ENCODE results near the gene SRPX2. TPM values are rescaled to one million over a fixed set of nuclear protein-coding genes. Genes with fewer than 3 reads are reported as not detected.

The SRPX2 gene
- total and polyA plus RNA-seq, 9 of the 15 experiments (the other 6 are each of a cell fraction or from before 2014, with no cell fraction given): 0.13 to 0.20 TPM; not detected in 7

DNA sequence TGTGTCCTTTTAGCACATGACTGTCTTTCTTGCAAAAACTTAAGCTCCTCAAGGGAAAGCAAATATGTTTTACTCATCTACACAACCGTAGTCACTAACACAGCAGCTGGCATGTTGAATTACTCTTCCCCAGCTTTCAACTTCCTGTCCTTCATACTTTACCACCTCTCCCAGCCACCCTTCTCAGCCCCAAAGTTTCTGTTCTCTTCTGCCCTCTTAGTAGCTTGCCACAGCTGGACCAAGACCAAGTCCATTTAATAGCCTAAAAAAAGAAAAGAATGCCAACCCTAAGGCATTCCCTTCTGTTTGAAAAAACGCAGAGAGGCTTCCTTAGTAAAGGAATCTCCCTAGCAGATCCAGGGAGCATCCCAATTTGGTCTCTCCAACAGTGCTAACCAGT, 36.8 kb downstream of the SRPX2 start:
- POLR2A ChIA-PET: interaction anchor here (1.0 kb wide), 1 partner anchor 18 kb away, joined by 3 read pairs; no protein-coding TSS in a partner anchor
- in situ Hi-C loops (cut with MboI): loop anchor here (25.0 kb wide), 1 partner anchor 507 kb away; no protein-coding TSS in a partner anchor
- no peak for FAIRE-seq
- TF ChIP-seq NFYB (IDR thresholded peaks at IDR 0.05; ENCODE audit: extremely low read depth, insufficient read length) (no peak), PCBP2 (IDR thresholded peaks at IDR 0.05; ENCODE audit: low read depth, low read length, poor library complexity, severe bottlenecking) (no peak), ZNF133 (CRISPR knock-in tag; IDR thresholded peaks at IDR 0.05) (no peak), PHTF2 (CRISPR knock-in tag; IDR thresholded peaks at IDR 0.05) (no peak), RREB1 (CRISPR knock-in tag; IDR thresholded peaks at IDR 0.05) (no peak), PRPF4 (IDR thresholded peaks at IDR 0.05; ENCODE audit: insufficient read depth, low read depth, low read length, poor library complexity, severe bottlenecking) (no peak), ARID2 (IDR thresholded peaks at IDR 0.05) (no peak), HDGF (IDR thresholded peaks at IDR 0.05) (no peak)
- TF ChIP-seq, protein P1, sequence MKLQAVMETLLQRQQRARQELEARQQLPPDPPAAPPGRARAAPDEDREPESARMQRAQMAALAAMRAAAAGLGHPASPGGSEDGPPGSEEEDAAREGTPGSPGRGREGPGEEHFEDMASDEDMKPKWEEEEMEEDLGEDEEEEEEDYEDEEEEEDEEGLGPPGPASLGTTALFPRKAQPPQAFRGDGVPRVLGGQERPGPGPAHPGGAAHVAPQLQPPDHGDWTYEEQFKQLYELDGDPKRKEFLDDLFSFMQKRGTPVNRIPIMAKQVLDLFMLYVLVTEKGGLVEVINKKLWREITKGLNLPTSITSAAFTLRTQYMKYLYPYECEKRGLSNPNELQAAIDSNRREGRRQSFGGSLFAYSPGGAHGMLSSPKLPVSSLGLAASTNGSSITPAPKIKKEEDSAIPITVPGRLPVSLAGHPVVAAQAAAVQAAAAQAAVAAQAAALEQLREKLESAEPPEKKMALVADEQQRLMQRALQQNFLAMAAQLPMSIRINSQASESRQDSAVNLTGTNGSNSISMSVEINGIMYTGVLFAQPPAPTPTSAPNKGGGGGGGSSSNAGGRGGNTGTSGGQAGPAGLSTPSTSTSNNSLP (IDR thresholded peaks at IDR 0.05; ENCODE audit: borderline replicate concordance, low read depth, low read length): no peak
- TF ChIP-seq, protein P2, sequence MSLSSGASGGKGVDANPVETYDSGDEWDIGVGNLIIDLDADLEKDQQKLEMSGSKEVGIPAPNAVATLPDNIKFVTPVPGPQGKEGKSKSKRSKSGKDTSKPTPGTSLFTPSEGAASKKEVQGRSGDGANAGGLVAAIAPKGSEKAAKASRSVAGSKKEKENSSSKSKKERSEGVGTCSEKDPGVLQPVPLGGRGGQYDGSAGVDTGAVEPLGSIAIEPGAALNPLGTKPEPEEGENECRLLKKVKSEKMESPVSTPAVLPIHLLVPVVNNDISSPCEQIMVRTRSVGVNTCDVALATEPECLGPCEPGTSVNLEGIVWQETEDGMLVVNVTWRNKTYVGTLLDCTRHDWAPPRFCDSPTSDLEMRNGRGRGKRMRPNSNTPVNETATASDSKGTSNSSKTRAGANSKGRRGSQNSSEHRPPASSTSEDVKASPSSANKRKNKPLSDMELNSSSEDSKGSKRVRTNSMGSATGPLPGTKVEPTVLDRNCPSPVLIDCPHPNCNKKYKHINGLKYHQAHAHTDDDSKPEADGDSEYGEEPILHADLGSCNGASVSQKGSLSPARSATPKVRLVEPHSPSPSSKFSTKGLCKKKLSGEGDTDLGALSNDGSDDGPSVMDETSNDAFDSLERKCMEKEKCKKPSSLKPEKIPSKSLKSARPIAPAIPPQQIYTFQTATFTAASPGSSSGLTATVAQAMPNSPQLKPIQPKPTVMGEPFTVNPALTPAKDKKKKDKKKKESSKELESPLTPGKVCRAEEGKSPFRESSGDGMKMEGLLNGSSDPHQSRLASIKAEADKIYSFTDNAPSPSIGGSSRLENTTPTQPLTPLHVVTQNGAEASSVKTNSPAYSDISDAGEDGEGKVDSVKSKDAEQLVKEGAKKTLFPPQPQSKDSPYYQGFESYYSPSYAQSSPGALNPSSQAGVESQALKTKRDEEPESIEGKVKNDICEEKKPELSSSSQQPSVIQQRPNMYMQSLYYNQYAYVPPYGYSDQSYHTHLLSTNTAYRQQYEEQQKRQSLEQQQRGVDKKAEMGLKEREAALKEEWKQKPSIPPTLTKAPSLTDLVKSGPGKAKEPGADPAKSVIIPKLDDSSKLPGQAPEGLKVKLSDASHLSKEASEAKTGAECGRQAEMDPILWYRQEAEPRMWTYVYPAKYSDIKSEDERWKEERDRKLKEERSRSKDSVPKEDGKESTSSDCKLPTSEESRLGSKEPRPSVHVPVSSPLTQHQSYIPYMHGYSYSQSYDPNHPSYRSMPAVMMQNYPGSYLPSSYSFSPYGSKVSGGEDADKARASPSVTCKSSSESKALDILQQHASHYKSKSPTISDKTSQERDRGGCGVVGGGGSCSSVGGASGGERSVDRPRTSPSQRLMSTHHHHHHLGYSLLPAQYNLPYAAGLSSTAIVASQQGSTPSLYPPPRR (CRISPR knock-in tag; IDR thresholded peaks at IDR 0.05; ENCODE audit: borderline replicate concordance): no peak

More for the DNA sequence above, 36.8 kb downstream of the SRPX2 start:
- H3K9me3 ChIP-seq (replicated peaks; ENCODE audit: control insufficient read depth, insufficient read depth, low read depth, low read length): no peaks in the 10 kb centered on the region
- DNase-seq (ENCODE audit: extremely low read depth in 1 of 4, low spot score in 3 of 4) (no peak), ATAC-seq (no peak)
- no peaks in the 10 kb centered on the region for H3K9me1 ChIP-seq (ENCODE audit: control insufficient read depth, insufficient read depth, low read length)
- H3K4me3 ChIP-seq: no peak overlapping the region
- no peaks in the 10 kb centered on the region for H3K4me1 ChIP-seq (replicated peaks in 1 of 2; ENCODE audit: control insufficient read depth in 2 of 2, insufficient read depth in 2 of 2, low read length in 2 of 2)
- no peak overlapping the region for H2AFZ ChIP-seq (ENCODE audit: low read depth, low read length)
- no peaks in the 10 kb centered on the region for H4K20me1 ChIP-seq (replicated peaks; ENCODE audit: control insufficient read depth, insufficient read depth, low read length)
- WGBS (ENCODE audit: insufficient coverage, low coverage, missing lambda C conversion rate): 0% methylated on average over 2 of the region's 2 CpGs
- H3K27me3 ChIP-seq (ENCODE audit: control insufficient read depth in 2 of 2, insufficient read depth in 2 of 2, low read length in 2 of 2): no peaks in the 10 kb centered on the region
- intact Hi-C loops (cut with micrococcal nuclease): loop anchor here (10.0 kb wide), 1 partner anchor 604 kb away; no protein-coding TSS in a partner anchor
- no peak overlapping the region for H3K27ac ChIP-seq (ENCODE audit: extremely low read depth, low read depth, low read length)
- CTCF ChIA-PET (ENCODE audit: low intra/inter-chr PET ratio): no interaction called here
- no TSS peak for BruUV-seq (replicated peaks)
- H3K79me2 ChIP-seq (ENCODE audit: control insufficient read depth, insufficient read depth, low read length): no peaks in the 10 kb centered on the region
- H3K36me3 ChIP-seq (ENCODE audit: control insufficient read depth, insufficient read depth, low read length): no peaks in the 10 kb centered on the region
- H3K9ac ChIP-seq (ENCODE audit: insufficient read depth in 1 of 2, low read depth in 2 of 2, low read length in 2 of 2): no peak overlapping the region
- H3K4me2 ChIP-seq (ENCODE audit: insufficient read depth, low read length): no peak overlapping the region
